GM12891 (cell line): ENCODE results near the gene GABARAPL2.

Experiments used
- POLR2A ChIP-seq: IDR thresholded peaks from 2 replicates; pipeline ENCODE4 v1.6.1; 2011; ENCODE audit warnings: low read depth, low read length, control low read depth
- POLR2AphosphoS5 ChIP-seq: IDR thresholded peaks from 2 replicates; pipeline ENCODE4 v1.6.1; 2011; ENCODE audit warnings: low read depth, low read length, control low read depth

- TF ChIP-seq POLR2A (no peak), POLR2AphosphoS5 (no peak)
Measured at GRCh38 chr16:75599452-75600277, 33.5 kb downstream of the GABARAPL2 start.
